ENCODE measurements around the gene PPP6R3. TPM values are rescaled to one million over a fixed set of nuclear protein-coding genes. Genes with fewer than 3 reads are reported as not detected.

The PPP6R3 gene
- total and polyA plus RNA-seq, 10 of the 15 experiments (the other 5 are each of a cell fraction or from before 2014, with no cell fraction given), result 12.4 to 123 (median 74.1) TPM

- no peak for DNase-seq (ENCODE audit: low read depth, low spot score)
- Histone ChIP-seq H4K20me1 (ENCODE audit: control insufficient read depth, insufficient read depth) (no peaks in the 10 kb centered on the region), H3K4me3 (no peak overlapping the region), H3K9ac (ENCODE audit: control insufficient read depth, insufficient read depth, low read length) (no peak overlapping the region), H3K4me2 (ENCODE audit: control insufficient read depth, insufficient read depth) (no peak overlapping the region), H2AFZ (ENCODE audit: control insufficient read depth, low read depth, low read length) (no peak overlapping the region), H3K9me3 (replicated peaks; ENCODE audit: control insufficient read depth, insufficient read depth, low read length) (no peaks in the 10 kb centered on the region; the same call in 2 of the 3 replicates), H3K79me2 (ENCODE audit: control insufficient read depth, insufficient read depth, low read length) (no peaks in the 10 kb centered on the region), H3K36me3 (ENCODE audit: control insufficient read depth in 2 of 2, insufficient read depth in 2 of 2, low read length in 1 of 2) (no peaks in the 10 kb centered on the region), H3K4me1 (ENCODE audit: control insufficient read depth, insufficient read depth, low read length) (no peaks in the 10 kb centered on the region), H3K27me3 (replicated peaks in 1 of 2; ENCODE audit: control insufficient read depth in 2 of 2, insufficient read depth in 2 of 2, low read length in 1 of 2) (no peaks in the 10 kb centered on the region; a peak in 1 of 4 replicates), H3K27ac (ENCODE audit: control insufficient read depth, insufficient read depth) (no peak overlapping the region)
- ChIA-PET CTCF (no interaction called here), RAD21 (ENCODE audit: unreplicated experiment) (no interaction called here), SMC1A (ENCODE audit: uncharacterized antibody, unreplicated experiment) (no interaction called here), POLR2A (no interaction called here)
- intact Hi-C loops (cut with micrococcal nuclease; ENCODE audit: unreplicated experiment) (no loop called here), in situ Hi-C loops (cut with MboI) (no loop called here)
- no TSS peak for BruUV-seq (replicated peaks)
- ATAC-seq, result no peak
- TF ChIP-seq JUNB (IDR thresholded peaks at IDR 0.05) (no peak), SUPT20H (IDR thresholded peaks at IDR 0.05; ENCODE audit: borderline replicate concordance, control insufficient read depth, low read depth, low read length) (no peak), DPF2 (IDR thresholded peaks at IDR 0.05) (no peak), MTA3 (IDR thresholded peaks at IDR 0.05; ENCODE audit: borderline replicate concordance, low read length) (no peak), IRF4 (IDR thresholded peaks at IDR 0.05; ENCODE audit: low read depth, low read length) (no peak)
- WGBS (ENCODE audit: insufficient coverage, insufficient replicate concordance, low lambda C conversion rate, missing lambda C conversion rate), result 35% methylated on average over 7 of the region's 7 CpGs
- FAIRE-seq, result no peak
Measured at GRCh38 chr11:68664906-68665305, 204.4 kb downstream of the PPP6R3 start.

Small RNAs within 50 kb of the gene (small RNA-seq; reads per million reads assigned to genes)
- gene NDUFA3P2, result not detected

Other genes starting within 250 kb of the PPP6R3 start
- gene KMT5B, start 247.5 kb upstream of the PPP6R3 start, total RNA-seq (2014; rRNA removed), result 12.5 and 15.5 TPM in 2 replicates
- gene KMT5B, start 247.5 kb upstream of the PPP6R3 start, total RNA-seq (2014; rRNA removed; fragmentation: Illumina TruSeq; extraction: Trizol), result 18.8 and 19.6 TPM in 2 replicates
- gene KMT5B, start 247.5 kb upstream of the PPP6R3 start, total RNA-seq (2021), result 19.6 and 19.9 TPM in 2 replicates
- 21.8 and 35.3 TPM in 2 replicates for gene KMT5B, start 247.5 kb upstream of the PPP6R3 start, polyA plus RNA-seq (2011; rRNA removed)
- 20.5 and 28.2 TPM in 2 replicates for gene KMT5B, start 247.5 kb upstream of the PPP6R3 start, polyA plus RNA-seq (2014; fragmentation: Illumina TruSeq; extraction: Trizol)
- gene KMT5B, start 247.5 kb upstream of the PPP6R3 start, polyA plus RNA-seq (2014; fragmentation: Nextera tagmentation; extraction: Ambion mirVana), result 1 to 10 TPM; 4.7 to 7.4 TPM
- gene KMT5B, start 247.5 kb upstream of the PPP6R3 start, polyA plus RNA-seq (2014; rRNA removed), result 12.4 and 14.3 TPM in 2 replicates
- 10 to 100 TPM; 16.4 to 20.6 TPM for gene KMT5B, start 247.5 kb upstream of the PPP6R3 start, polyA plus RNA-seq (2016; fragmentation: Nextera tagmentation; extraction: Ambion mirVana)
- 43.3 and 43.7 TPM in 2 replicates for gene C11orf24, start 188.8 kb upstream of the PPP6R3 start, total RNA-seq (2014; rRNA removed)
- gene C11orf24, start 188.8 kb upstream of the PPP6R3 start, total RNA-seq (2014; rRNA removed; fragmentation: Illumina TruSeq; extraction: Trizol), result 29.4 and 33.1 TPM in 2 replicates
- 61.7 and 74.6 TPM in 2 replicates for gene C11orf24, start 188.8 kb upstream of the PPP6R3 start, total RNA-seq (2021)
- 14.5 and 25.9 TPM in 2 replicates for gene C11orf24, start 188.8 kb upstream of the PPP6R3 start, polyA plus RNA-seq (2011; rRNA removed)
- 18.5 and 39.0 TPM in 2 replicates for gene C11orf24, start 188.8 kb upstream of the PPP6R3 start, polyA plus RNA-seq (2014; fragmentation: Illumina TruSeq; extraction: Trizol)
- 1 to 10 TPM; 4.3 to 9.9 TPM for gene C11orf24, start 188.8 kb upstream of the PPP6R3 start, polyA plus RNA-seq (2014; fragmentation: Nextera tagmentation; extraction: Ambion mirVana)
- gene C11orf24, start 188.8 kb upstream of the PPP6R3 start, polyA plus RNA-seq (2014; rRNA removed), result 63.4 and 70.3 TPM in 2 replicates
- 100 to 1,000 TPM in 1 of 2 experiments, 10 to 100 TPM in 1; 93.4 to 104 TPM for gene C11orf24, start 188.8 kb upstream of the PPP6R3 start, polyA plus RNA-seq (2016; fragmentation: Nextera tagmentation; extraction: Ambion mirVana)
- gene LRP5, start 148.2 kb upstream of the PPP6R3 start, total RNA-seq (2014; rRNA removed), result 13.1 and 15.7 TPM in 2 replicates
- 6.4 and 7.9 TPM in 2 replicates for gene LRP5, start 148.2 kb upstream of the PPP6R3 start, total RNA-seq (2014; rRNA removed; fragmentation: Illumina TruSeq; extraction: Trizol)
- gene LRP5, start 148.2 kb upstream of the PPP6R3 start, total RNA-seq (2021), result 31.9 and 34.0 TPM in 2 replicates
- 1.4 and 4.7 TPM in 2 replicates for gene LRP5, start 148.2 kb upstream of the PPP6R3 start, polyA plus RNA-seq (2011; rRNA removed)
- gene LRP5, start 148.2 kb upstream of the PPP6R3 start, polyA plus RNA-seq (2014; fragmentation: Illumina TruSeq; extraction: Trizol), result 0.70 and 4.8 TPM in 2 replicates
- gene LRP5, start 148.2 kb upstream of the PPP6R3 start, polyA plus RNA-seq (2014; fragmentation: Nextera tagmentation; extraction: Ambion mirVana), result under 1 TPM; 0.37 to 0.97 TPM
- gene LRP5, start 148.2 kb upstream of the PPP6R3 start, polyA plus RNA-seq (2014; rRNA removed), result 12.2 and 13.2 TPM in 2 replicates
- 10 to 100 TPM in 1 of 2 experiments, 1 to 10 TPM in 1; 5.3 to 11.5 TPM for gene LRP5, start 148.2 kb upstream of the PPP6R3 start, polyA plus RNA-seq (2016; fragmentation: Nextera tagmentation; extraction: Ambion mirVana)
- not detected in 2 replicates for gene GAL, start 223.8 kb downstream of the PPP6R3 start, total RNA-seq (2014; rRNA removed)
- not detected in 2 replicates for gene GAL, start 223.8 kb downstream of the PPP6R3 start, total RNA-seq (2014; rRNA removed; fragmentation: Illumina TruSeq; extraction: Trizol)
- gene GAL, start 223.8 kb downstream of the PPP6R3 start, total RNA-seq (2021), result not detected in 2 replicates
- not detected in 2 replicates for gene GAL, start 223.8 kb downstream of the PPP6R3 start, polyA plus RNA-seq (2011; rRNA removed)
- not detected in 2 replicates for gene GAL, start 223.8 kb downstream of the PPP6R3 start, polyA plus RNA-seq (2014; fragmentation: Illumina TruSeq; extraction: Trizol)
- gene GAL, start 223.8 kb downstream of the PPP6R3 start, polyA plus RNA-seq (2014; fragmentation: Nextera tagmentation; extraction: Ambion mirVana), result not detected
- not detected in 2 replicates for gene GAL, start 223.8 kb downstream of the PPP6R3 start, polyA plus RNA-seq (2014; rRNA removed)
- gene GAL, start 223.8 kb downstream of the PPP6R3 start, polyA plus RNA-seq (2016; fragmentation: Nextera tagmentation; extraction: Ambion mirVana), result under 1 TPM in 1 of 2 experiments, not detected in 1; 0.35 TPM